IMR-90 (cell line): ENCODE measurements around the gene SERPINF2.

ENCODE experiments used
- BHLHE40 ChIP-seq: fragments of 150-350 bp; IDR thresholded peaks from 2 replicates; pipeline ENCODE4 v1.6.1; 2016; ENCODE audit warnings: mild to moderate bottlenecking, low read depth, low read length
- CEBPB ChIP-seq: IDR thresholded peaks from 2 replicates; pipeline ENCODE4 v1.6.1; 2012; ENCODE audit warnings: low read depth, low read length, improper control_type of control experiment
- CTCF ChIP-seq: conservative IDR thresholded peaks from 2 replicates; pipeline ENCODE4 v1.5.1; 2012; ENCODE audit warnings: mild to moderate bottlenecking, low read depth, low read length, improper control_type of control experiment
- MAFK ChIP-seq: IDR thresholded peaks from 2 replicates; pipeline ENCODE4 v1.6.1; 2012; ENCODE audit warnings: low read depth, low read length, improper control_type of control experiment
- MAZ ChIP-seq: IDR thresholded peaks from 2 replicates; pipeline ENCODE4 v1.6.1; 2012; ENCODE audit warnings: low read depth, mild to moderate bottlenecking, low read length, improper control_type of control experiment, moderate library complexity, borderline replicate concordance
- NFE2L2 ChIP-seq: fragments of 150-350 bp; IDR thresholded peaks from 2 replicates; pipeline ENCODE4 v1.6.1; 2016; ENCODE audit warnings: low read depth, mild to moderate bottlenecking, low read length
- POLR2A ChIP-seq: IDR thresholded peaks from 2 replicates; pipeline ENCODE4 v1.6.1; 2012; ENCODE audit warnings: mild to moderate bottlenecking, low read depth, low read length
- RAD21 ChIP-seq: IDR thresholded peaks from 2 replicates; pipeline ENCODE4 v1.6.1; 2012; ENCODE audit warnings: low read length, improper control_type of control experiment
- RCOR1 ChIP-seq: IDR thresholded peaks from 2 replicates; pipeline ENCODE4 v1.6.1; 2012; ENCODE audit warnings: mild to moderate bottlenecking, low read length, improper control_type of control experiment; ENCODE audit not compliant: insufficient replicate concordance
- RFX5 ChIP-seq: IDR thresholded peaks from 2 replicates; pipeline ENCODE4 v1.8.0; 2012; ENCODE audit warnings: low read depth, mild to moderate bottlenecking, low read length, moderate library complexity
- SMC3 ChIP-seq: fragments of 150-350 bp; IDR thresholded peaks from 2 replicates; pipeline ENCODE4 v1.6.1; 2016; ENCODE audit warnings: low read depth, mild to moderate bottlenecking, antibody characterized with exemption, low read length, moderate library complexity
- USF2 ChIP-seq: fragments of 150-350 bp; IDR thresholded peaks from 2 replicates; pipeline ENCODE4 v1.6.1; 2017; ENCODE audit warnings: mild to moderate bottlenecking, antibody characterized with exemption, low read length, low read depth

GRCh38 chr17:1764284-1764683 is 21.6 kb downstream of the SERPINF2 start:
- TF ChIP-seq CTCF (no peak), RAD21 (no peak), CEBPB (no peak), SMC3 (0 out of 2 replicates have a peak, but pooled peaks have one; percentile 6), NFE2L2 (no peak), POLR2A (no peak), MAZ (no peak), BHLHE40 (peak; percentile 91), RCOR1 (no peak), RFX5 (no peak), MAFK (no peak), USF2 (peak; percentile 45)
